ENCODE measurements around the gene GRID2.

GRID2 gene

DNA sequence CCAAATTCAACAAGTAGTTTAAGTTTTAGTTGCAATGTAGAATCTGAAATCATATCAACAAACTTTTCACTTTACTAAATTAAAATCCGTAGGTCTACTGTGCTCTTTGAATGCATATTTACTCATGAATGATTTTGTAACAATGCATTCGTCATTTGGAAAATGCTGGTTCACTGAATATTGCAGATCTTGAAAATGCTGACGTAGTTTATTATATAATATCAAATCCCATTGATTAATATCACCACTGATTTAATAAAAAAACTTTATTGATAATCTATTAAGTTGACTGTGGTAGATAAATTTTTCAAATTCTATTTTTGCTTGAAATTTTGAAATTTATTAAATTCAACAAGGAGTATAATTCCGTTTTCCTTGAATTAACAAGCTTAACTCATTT, 540.0 kb downstream of the GRID2 start:
- DNase-seq (ENCODE audit: low read depth), result no peak
- TF ChIP-seq, protein P1, sequence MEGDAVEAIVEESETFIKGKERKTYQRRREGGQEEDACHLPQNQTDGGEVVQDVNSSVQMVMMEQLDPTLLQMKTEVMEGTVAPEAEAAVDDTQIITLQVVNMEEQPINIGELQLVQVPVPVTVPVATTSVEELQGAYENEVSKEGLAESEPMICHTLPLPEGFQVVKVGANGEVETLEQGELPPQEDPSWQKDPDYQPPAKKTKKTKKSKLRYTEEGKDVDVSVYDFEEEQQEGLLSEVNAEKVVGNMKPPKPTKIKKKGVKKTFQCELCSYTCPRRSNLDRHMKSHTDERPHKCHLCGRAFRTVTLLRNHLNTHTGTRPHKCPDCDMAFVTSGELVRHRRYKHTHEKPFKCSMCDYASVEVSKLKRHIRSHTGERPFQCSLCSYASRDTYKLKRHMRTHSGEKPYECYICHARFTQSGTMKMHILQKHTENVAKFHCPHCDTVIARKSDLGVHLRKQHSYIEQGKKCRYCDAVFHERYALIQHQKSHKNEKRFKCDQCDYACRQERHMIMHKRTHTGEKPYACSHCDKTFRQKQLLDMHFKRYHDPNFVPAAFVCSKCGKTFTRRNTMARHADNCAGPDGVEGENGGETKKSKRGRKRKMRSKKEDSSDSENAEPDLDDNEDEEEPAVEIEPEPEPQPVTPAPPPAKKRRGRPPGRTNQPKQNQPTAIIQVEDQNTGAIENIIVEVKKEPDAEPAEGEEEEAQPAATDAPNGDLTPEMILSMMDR (IDR thresholded peaks at IDR 0.05; ENCODE audit: control insufficient read depth, extremely low read depth, insufficient read depth), result no peak
- H3K4me3 ChIP-seq (ENCODE audit: low read depth, low read length), result no peak overlapping the region

DNA sequence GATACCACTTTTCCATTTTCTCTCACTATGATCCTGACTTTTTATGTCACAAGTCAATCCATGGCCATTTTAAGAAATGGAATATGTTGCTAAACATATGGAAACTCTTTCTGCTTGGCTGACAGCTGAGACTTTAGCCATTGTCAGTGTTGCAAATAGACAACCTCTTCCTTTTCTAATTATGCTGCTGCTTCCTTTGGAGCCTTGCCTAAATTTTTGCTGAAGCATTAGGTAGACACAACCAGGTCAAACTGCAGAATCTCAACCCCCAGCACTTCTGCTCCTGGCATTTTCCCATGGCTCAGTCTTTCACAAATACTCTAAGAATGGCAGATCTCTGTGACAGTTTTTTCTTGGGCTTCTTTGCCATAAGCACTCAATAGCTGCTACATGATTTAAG, 543.3 kb downstream of the GRID2 start:
- TF ChIP-seq, protein P1 (IDR thresholded peaks at IDR 0.05; ENCODE audit: control insufficient read depth, extremely low read depth, insufficient read depth), result no peak
- DNase-seq (ENCODE audit: low read depth), result no peak
- H3K4me3 ChIP-seq (ENCODE audit: low read depth, low read length), result no peak overlapping the region

DNA sequence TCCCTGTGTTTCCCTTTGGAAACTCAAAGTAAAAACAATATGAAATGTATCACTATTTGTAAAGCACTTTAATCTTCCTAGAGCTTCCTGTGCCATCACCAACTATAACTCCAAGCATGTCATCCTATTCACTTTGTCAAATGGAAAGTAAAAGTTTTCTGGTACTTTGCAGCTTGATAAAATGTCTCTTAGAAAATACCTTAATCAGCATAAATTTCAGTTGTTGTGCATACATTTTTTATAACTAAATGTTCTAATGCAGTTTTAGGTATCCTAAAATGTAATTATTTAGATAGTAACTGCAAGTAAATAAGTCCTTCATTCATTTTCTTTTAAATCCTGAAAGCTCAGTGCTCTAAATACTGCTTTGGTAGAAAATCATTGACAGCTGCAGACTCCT, 558.7 kb downstream of the GRID2 start:
- no peak for DNase-seq (ENCODE audit: low read depth)
- TF ChIP-seq, protein P1 (IDR thresholded peaks at IDR 0.05; ENCODE audit: control insufficient read depth, extremely low read depth, insufficient read depth), result no peak
- no peak overlapping the region for H3K4me3 ChIP-seq (ENCODE audit: low read depth, low read length)

DNA sequence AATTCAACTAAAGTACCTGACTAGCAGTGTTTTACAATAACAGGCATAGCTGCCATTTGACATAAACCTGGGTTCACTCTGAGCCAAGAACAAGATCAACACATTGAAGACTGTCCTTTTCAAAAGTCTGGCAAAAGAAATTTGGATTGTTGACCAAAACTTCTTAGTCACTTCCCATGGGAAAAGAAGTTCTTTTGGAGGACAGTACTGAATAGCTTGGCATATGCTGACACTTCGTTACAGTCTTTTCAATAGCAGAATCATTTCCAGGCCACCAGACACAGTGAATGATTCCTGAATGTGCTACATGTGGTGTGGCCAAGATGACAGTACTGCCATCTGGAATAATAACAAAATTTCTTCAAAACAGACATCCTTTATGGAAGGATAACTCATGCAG, 560.3 kb downstream of the GRID2 start:
- no peak overlapping the region for H3K4me3 ChIP-seq (ENCODE audit: low read depth, low read length)
- TF ChIP-seq, protein P1 (IDR thresholded peaks at IDR 0.05; ENCODE audit: control insufficient read depth, extremely low read depth, insufficient read depth), result no peak
- DNase-seq (ENCODE audit: low read depth), result no peak

DNA sequence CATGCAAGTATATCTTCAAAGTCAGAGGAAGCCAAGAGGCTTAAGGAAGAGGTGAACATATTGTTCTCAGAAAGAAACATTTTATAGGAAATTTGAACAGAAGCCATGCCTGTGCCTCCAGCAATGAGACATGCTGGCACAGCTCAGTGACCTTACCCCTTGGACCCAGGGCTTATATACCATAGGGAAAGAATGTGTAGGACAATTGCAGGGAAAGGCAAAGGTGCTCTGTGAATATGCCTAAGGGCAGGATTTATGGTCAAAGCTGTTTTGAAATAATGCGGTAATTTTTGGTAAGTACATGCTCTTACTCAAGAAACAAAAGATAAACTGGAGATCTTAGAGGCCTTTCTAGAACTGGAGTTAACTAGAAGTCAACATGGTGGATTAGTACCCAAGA, 568.8 kb downstream of the GRID2 start:
- no peak for DNase-seq (ENCODE audit: low read depth)
- no peak overlapping the region for H3K4me3 ChIP-seq (ENCODE audit: low read depth, low read length)
- TF ChIP-seq, protein P1 (IDR thresholded peaks at IDR 0.05; ENCODE audit: control insufficient read depth, extremely low read depth, insufficient read depth), result no peak

DNA sequence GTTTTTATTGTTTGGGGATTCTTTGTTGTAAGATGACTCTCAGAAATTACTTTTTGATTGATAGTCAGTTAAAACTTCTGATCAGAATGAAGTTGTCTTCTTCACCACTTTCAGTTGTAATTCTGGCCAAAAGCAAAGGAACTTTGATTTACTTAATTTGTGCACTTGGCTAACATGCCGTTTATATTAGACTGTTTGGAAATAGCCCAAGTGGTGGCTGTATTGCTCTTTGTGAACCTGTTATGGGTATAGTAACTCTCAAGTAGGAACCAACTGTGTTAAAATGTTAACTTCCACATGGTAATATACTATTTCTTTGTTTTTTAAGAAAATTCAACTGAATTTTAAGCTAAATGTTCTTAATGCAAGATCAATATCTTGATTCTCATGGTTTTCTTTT, 581.9 kb downstream of the GRID2 start:
- DNase-seq (ENCODE audit: low read depth), result no peak
- TF ChIP-seq, protein P1 (IDR thresholded peaks at IDR 0.05; ENCODE audit: control insufficient read depth, extremely low read depth, insufficient read depth), result no peak

DNA sequence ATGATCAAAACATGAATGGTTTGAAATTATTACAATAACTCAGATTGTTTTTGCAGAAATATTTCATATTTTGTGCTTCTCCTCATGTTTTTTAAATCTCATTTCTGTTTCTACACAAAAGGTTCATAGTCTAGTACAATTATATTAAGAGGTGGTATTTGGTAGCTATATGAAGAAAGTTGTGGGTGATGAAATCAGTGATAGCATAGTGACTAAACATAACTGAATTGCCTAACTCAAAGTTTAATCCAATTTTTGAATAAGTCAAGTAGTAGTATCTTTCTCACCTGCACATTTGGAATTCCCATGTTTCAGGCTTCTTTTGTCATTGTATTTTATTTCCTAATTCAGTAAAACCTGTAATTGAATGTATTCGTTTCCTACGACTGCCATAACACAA, 648.7 kb downstream of the GRID2 start:
- TF ChIP-seq, protein P1 (IDR thresholded peaks at IDR 0.05; ENCODE audit: control insufficient read depth, extremely low read depth, insufficient read depth), result no peak
- DNase-seq (ENCODE audit: low read depth), result no peak
- H3K4me3 ChIP-seq (ENCODE audit: low read depth, low read length), result no peak overlapping the region

More for the DNA sequence above, 581.9 kb downstream of the GRID2 start:
- no peak overlapping the region for H3K4me3 ChIP-seq (ENCODE audit: low read depth, low read length)

Data from LNCaP clone FGC (cell line).